Transverse colon (tissue), 4 donors: ENCODE data around the gene GLT8D2.

Experiments
- CTCF ChIP-seq, 5 experiments: fragments of 200-600 bp in 3 of 5; fragments of 450-650 bp in 2 of 5; sonication (generic) in 3 of 5; IDR thresholded peaks; 1 replicate in 2 of 5; 2 replicates in 3 of 5; pipeline ENCODE4 v1.5.1; 2016 to 2017; ENCODE audit warnings: antibody characterized with exemption in 5 of 5, inconsistent platforms in 3 of 5, mild to moderate bottlenecking in 2 of 5, moderate library complexity in 1 of 5
- EP300 ChIP-seq: sonication (generic); formaldehyde crosslinking; IDR thresholded peaks from one replicate; pipeline ENCODE4 v1.6.1; 2017; ENCODE audit warnings: antibody characterized with exemption, low read depth
- POLR2A ChIP-seq: fragments of 450-650 bp; IDR thresholded peaks from one replicate; pipeline ENCODE4 v1.6.1; 2016; ENCODE audit warnings: antibody characterized with exemption, mild to moderate bottlenecking, moderate library complexity
- POLR2AphosphoS5 ChIP-seq, 3 donors: sonication (generic); formaldehyde crosslinking; IDR thresholded peaks; one replicate each; pipeline ENCODE4 v1.6.1; 2016; ENCODE audit warnings: antibody characterized with exemption in 3 of 3

GRCh38 chr12:104026841-104027599 is 23.0 kb downstream of the GLT8D2 start:
- TF ChIP-seq CTCF (IDR thresholded peaks at IDR 0.05) (no peak), POLR2A (no peak), POLR2AphosphoS5 (IDR thresholded peaks at IDR 0.05) (no peak), EP300 (no peak)
